Activated T-cell treated with anti-CD3 and anti-CD28 coated beads for 4 hours (primary cell): ENCODE measurements around the gene SLC6A3.
"Not testable (repeated sequence)": the region's sequence is repeated elsewhere in the genome, so short reads cannot be mapped to it uniquely, and the experiment has no call there.

Source experiments
- DNase-seq: peaks from one replicate; pipeline ENCODE4 v3.0.0-alpha.2; 2020

Gene SLC6A3

DNA sequence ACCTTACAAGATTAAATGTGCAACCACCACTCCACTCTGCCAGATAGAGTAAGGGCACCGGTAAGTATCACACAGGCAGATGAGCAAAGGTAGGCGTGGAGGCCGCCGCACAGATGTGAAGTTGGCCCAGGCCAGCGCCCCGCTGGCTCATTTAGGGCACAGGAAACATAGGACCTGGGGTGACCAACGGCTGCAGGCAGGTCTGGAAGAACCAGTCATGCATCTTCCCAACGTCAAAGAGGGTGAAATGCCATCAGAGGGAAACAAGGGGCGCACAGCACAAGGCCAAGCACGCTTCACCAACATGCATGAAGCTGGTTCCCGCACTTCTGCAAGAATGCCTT is 31.7 kb upstream of the SLC6A3 start:
- DNase-seq: no peak

DNA sequence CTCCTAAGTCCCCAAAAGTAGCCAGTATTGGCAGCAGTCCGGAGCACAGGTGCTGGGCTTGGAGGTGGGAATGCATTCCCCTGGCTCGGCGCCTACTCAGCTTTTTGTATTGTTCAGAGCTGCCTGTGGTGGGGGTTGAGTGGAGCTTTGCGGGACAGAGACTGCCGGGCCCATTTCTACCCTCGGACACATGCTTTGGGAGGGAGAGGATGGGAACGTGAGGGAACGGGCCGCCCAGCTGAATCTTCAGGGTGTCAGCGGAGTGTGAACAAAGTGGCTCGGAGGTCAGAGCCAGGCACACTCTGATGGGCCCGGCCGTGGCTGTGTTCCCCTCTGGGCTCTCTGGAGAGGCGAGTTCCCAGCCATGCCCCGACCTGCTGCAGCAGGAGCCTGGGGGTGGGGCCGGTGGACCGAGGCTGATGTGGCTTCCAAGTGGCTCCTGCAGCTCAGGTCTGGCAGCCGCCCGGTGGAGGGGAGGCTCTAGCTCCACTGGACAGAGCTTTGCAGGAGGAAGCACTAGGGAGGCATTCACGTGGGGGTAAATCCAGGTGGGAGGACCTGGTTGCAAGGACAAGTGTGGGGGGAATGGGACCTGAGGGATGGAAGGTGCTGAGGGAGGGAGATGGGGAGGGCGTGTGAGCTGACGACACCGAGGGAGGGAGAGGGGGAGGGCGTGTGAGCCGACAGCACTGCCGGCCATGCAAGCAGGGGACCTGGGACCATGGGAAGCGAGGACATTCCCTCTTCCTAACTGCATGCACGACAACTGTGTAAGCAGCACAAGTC is 31.1 kb upstream of the SLC6A3 start:
- no peak for DNase-seq

DNA sequence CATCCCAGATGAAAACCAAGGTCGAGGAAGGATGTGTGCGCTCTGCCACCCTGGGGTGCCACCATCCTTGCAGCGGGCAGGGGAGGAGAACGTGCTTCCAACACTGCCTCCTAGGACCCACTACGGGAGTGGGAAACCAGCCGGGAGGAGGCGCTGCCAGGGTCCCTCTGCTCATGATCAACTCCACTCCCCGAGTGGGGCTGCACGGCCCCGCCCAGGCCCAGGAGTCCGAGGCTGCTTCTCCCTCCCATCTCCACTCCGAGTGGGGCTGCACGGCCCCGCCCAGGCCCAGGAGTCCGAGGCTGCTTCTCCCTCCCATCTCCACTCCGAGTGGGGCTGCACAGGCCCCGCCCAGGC is 30.3 kb upstream of the SLC6A3 start:
- DNase-seq: not testable (repeated sequence)

DNA sequence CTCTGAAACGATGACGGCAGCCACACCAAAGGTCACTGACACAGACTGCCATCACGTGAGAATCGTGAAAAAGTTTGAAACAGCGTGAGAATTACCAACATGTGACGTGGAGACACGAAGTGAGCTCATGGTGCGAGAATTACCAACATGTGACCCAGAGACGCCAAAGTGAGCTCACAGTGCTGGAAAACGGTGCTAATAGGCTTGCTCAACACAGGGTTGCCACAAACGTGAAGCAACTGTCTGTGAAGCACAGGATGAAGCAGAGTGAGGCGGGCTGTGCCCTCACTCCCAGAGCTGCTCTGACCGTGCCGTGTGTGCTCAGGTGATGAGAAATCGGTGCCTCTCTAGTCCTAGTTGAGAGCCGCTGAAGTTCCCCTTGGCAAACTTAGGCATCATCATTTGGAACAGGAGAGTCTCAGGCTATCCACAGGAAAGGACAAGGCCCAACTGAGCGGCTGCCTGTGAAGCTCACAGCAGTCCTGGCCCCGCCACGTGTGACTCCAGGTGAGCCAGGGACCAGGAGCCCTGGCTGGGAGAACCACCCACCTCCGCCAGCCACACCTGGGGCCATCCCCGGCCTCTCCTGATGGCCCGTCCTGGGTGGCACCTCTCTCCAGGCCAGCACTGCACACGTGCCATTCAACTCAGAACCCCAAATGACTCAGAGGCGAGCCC is 29.8 kb upstream of the SLC6A3 start:
- DNase-seq: no peak

DNA sequence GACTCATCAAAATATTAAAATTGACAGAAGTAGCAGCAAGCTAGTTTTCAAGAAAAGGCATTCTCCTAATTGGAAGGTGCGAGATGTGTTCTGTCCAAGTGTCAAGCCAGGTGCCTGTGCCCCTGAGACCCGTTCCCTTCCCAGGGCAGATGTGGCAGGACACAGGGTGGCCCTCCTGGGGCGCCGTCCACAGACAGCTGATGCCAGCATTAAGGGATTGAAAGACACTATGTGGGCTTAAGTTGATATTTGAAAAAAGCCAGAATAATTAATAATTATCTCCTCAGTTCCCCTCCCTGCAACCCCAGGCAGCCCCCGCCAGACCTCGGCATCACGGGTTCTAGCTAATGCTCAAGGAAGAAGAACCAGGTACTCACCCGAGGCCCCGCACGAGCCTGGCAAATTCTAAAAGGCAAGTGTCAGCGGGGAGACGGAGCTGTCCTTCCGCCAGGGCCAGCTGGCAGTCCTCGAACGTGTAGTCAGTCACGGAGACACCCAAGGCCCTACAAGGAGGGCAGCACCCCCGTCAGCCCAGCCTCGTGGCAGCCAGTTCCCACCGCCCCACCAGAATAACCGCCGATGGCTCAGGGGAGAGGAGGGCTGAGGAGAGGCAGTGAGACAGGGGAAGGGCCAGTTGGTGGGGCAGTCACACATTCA is 29.1 kb upstream of the SLC6A3 start:
- no peak for DNase-seq

DNA sequence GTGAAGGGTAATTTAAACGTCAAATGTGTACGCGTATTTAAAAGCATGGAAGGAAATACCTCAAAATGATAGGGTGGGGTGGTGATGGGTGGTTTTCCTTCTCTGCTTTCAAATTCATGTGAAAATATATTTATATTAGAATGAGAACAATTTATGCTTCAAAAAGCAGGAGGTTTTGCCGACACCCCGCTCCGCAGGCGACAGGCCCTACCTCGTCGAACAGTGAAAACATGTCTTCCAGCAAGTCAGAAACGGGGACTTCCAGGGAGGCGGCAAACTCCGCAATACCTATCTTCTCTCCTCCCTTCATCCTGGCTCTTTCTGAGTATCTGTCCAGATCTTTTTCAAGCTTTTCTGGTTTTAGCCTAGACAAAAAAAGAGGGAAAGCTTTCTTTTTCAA is 28.5 kb upstream of the SLC6A3 start:
- no peak for DNase-seq

DNA sequence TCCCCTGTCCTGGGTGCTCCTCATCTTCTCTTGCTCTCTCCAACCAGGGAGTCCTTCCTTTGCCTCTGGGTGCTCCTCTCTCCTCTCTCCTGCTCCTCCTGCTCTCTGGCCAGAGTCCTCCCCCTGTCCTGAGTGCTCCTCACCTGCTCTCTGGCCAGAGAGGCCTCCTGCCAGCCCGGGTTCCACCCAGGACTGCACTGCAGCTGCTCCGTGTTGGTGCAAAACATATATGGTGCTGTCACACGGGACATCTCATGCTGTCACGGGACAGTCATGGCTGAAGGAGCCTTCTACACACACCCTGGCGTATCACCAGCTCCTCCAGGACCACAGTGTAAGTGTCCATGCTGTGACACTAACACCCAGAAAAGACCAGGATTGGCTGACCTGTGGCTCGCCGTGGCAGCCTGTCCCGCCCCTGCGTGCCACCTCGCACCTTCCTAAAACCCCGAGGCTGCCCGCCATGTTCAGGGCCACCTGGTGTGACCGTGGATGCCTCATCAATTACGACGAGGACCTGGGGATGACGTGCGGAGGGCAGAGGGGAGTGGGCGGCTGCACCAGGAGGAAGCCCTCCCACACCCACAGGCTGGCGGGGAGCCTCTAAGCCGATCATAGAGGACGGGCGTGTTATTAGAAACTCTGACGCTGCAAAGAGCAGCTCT is 27.9 kb upstream of the SLC6A3 start:
- DNase-seq: no peak

DNA sequence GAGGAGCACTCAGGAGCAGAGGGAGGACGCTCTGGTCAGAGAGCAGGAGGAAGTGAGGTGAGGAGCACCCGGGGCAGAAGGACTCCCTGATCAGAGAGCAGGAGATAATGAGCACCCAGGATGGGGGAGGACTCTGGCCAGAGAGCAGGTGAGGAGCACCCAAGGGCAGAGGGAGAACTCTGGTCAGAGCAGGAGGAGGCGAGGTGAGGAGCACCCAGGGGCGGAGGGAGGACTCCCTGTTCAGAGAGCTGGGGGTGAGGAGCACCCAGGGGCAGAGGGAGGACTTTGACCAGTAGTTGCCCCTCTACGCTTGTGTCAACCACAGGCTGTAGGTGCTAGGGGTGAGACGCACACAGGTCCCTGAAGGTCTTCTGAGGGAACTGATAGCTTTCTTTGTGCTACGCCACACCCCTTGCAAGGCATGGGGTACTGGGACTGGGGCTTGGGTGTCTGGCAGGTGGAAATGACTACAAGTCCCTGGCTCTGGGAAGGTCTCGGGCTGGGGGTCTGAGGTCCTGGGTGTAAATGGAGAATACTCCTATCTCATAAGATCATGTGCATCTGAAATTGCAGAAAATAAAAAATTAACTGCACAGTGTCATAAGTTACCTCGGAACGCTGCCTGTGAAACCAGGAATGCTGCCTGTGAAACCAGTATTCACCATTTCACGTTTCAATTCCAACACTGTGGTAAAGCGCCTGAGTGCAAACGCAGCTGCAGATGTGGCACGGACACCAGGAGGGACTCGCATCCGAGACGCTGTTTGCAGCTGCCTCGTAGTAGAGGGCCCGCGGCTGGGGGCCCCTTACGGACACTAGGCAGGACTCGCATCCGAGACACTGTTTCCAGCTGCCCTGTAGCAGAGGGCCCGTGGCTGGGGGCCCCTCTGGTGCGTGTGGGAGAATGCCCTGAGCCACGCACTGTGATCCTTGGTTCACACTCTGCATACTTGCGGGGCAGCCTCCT is 27.0 kb upstream of the SLC6A3 start:
- no peak for DNase-seq

DNA sequence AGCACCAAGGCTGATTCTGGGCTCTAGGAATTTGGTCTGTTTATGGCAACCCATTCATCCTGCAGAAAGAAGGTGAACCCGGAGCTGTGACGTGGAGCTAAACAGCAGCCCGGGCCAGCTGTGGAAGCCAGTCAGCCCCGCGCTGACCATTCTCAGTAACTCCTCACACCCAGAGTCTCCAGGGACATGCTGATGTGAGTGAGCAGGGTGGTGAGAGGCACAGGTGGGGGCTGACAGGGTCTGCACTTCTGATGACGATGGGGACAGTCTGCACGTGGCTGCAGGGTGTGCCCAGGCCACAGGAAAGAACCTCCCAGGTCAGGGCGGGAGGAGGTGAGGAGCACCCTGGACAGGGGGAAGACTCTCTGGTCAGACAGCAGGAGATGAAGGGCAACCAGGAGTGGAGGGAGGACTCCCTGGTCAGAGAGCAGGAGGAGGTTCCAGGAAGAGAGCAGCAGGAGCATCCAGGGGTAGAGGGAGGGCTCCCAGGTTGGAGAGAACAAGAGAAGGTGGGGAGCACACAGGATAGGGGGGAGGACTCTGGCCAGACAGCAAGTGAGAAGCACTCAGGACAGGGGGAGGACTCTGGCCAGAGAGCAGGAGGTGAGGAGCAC is 26.1 kb upstream of the SLC6A3 start:
- no peak for DNase-seq

DNA sequence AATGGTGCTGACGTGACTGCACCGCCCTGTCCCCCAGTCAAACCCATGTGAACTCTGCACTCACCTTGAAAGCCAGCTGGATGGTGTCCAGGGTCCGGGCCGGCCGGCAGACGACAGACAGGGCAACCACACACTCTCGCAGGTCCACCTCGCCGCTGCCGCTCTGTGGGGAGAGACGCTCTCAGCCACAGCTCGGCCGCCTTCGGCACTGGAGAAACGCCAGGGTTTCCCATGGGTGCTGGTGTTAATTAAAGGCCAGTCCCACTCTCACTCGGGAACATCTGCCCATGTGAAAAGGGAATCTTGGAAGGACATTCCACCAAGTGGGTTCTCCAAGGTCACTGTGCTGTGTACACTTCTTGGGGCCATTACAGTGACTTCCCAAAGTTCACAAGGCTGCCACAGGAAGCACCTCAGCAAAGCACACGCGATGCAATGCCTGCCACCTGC is 25.5 kb upstream of the SLC6A3 start:
- no peak for DNase-seq

DNA sequence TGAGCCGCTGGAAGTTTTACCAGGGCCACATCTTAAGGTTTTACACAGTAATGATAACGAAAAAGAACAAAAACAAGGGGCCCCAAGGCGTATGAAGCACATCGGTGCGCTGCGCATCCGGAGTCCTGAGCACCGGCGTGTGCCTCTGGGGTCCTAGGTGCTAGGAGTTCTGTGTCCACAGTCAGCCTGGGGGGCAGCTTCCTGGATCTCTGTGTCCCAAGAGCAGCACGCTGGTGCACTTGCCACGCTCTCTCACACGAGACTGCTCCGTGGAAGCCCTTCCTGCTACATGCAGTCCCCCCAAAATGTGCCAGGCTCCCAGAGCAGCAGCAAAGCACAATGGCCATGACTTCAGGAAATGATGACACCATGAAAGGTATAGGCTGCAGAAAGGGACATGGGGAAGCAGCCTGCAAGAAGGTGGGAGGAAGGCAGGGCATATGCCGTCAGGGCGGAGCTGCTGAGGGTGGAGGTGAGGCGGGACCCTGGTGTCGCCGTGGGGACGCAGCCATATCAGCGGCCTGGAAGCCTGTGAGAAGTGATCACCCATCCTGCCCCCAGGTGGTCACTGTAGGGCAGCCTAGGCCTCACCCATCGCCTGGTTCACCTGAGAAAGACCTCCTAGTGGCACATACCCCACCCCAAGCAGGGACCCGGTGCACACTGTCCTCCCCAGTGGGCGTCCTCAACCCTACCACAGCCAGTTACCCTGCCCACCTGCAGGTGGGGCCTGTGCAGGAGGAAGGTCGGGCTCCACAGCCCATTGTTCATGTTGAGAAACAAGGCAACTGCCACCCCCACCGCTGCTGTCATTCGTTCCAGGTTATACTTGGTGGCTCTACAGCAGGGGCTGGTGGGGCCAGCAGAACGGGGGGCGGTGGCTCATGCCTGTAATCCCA is 23.6 kb upstream of the SLC6A3 start:
- DNase-seq: no peak

DNA sequence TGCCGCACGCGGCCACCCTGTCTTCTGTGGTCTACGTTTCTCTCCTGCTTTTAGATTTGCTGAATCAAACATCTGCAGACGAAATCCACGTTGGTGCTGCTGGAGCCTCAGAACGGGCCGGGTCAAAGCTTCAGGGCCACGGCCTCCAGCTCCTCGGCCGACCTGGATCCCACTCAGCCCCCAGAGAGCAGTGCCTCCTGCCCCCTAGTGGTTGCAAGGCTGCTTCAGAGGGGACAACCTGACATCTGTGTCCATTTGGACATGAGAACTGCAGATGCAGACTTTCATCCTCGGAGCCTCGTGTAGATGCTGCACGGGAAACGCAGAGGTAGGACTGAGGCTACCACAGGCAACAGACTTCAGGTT is 23.0 kb upstream of the SLC6A3 start:
- no peak for DNase-seq

DNA sequence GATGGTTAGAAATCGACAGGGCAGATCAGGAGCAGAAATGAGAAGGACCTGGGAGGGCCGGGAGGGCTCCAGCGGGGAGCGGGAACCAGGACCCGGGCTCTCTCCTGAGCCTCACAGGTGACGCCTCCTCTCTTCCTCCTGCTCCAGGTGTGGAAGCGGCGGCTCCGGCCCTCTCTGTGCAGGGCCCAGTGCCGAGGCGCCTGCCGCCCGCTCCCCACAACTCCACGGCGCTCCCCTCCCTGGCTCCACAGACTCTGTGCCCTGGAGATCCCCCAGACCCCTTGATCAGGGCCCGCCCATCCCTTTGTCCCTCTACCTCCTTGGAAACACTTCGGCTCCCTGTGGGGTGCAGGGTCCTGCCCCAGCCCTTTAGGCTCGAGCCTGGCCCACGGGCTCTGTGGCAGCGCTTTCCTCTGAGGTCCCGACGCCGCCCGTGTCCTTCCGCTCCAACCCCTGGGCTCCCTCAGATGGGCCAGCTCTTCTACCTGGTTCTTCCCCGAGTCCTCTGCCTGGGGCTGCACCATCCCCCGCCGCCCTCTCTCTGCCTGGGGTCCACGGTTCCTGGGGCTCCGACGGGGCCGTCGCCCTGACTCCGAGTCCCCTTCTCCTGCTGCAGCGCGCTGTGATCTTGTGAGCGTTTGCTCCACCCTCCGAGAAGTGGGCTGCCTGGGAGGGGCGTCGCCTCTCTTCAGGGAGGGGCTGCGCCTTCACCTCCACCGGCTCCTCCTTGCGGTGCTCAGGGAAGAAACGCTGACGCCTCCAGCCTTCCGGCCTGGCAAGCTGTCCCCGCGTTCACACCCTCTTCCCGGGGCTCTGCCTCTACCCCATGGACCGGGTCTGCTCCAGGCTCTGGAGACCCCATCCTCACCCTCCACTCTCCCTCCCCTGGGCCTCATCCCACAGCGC is 22.4 kb upstream of the SLC6A3 start:
- no peak for DNase-seq

DNA sequence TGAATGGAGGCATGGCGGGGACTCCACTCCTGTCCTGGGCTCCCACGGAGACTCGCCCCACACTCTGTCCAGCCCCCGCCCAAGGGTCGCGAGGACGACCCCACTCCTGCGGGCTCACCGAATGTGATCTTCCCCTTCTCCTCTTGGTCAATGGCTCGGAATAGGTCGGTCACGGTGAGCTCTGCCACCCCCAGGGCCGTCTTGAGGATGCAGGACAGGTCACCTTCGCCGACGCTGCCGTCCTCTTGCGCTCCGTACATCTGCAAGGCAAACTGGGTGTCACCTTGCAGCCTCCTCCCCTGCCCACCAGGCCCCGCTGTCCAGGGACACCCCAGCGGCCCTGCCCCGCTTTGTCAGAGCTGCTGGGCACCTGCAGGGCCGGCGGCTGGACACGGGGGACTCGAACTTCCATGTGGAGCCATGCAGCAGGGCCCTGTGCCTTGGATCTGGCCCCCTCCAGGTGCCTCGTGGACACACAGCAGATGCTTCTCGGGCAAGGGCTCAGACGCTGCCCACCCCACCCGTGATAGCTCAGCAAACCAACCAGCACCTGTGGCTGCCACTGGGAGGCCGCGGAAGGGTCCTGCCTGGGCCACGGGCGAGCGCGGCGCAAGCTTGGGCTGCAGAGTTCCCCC is 21.5 kb upstream of the SLC6A3 start:
- DNase-seq: no peak

DNA sequence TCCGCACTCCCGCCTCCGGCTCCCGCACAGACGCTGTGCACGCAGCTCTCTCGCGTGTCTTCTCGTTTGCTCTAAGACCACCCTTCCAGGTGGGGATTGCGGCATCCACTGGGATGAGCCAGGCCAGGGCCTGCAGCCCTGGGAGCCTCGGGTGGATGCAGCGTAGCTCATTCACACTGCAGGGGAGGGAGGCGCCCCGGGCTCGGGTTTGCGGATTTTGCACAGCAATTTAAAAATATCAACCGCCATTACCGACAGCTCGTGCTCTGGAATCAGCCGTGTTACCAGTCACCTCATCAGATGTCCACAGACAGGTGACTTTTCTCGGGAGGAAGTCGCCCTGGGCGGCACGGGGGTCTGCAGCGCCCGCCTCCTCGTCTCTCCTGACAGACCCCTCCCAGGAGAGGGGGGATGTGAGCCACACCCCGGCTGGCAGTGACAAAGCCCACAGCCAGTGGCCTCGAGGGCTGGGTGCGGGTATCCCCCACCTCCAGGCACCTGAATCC is 20.8 kb upstream of the SLC6A3 start:
- DNase-seq: no peak

DNA sequence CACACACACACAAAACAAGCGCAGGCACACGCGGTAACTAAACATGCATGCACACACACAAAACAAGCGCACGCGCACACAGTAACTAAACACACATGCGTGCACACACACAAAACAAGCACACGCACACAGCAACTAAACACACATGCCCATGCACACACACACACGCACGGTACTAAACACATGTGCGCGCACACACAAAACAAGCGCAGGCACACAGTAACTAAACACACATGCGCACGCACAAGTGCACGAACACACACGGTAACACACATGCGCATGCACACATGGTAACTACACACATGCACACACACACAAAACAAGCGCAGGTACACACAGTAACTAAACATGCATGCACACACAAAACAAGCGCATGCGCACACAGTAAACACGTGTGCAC is 19.9 kb upstream of the SLC6A3 start:
- no peak for DNase-seq

DNA sequence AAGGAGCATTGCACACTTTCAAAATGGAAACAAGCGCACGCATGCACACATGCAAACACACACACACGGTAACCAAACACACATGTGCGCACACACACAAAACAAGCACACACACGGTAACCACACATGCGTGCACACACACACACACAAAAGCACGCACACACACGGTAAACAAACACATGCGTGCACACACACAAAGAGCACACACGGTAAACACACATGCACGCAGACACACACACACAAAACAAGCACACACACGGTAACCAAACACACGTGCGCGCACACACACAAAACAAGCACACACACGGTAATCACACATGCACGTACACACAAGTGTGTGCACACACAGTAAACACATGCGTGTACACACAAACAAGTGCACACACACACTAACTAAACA is 19.3 kb upstream of the SLC6A3 start:
- no peak for DNase-seq

DNA sequence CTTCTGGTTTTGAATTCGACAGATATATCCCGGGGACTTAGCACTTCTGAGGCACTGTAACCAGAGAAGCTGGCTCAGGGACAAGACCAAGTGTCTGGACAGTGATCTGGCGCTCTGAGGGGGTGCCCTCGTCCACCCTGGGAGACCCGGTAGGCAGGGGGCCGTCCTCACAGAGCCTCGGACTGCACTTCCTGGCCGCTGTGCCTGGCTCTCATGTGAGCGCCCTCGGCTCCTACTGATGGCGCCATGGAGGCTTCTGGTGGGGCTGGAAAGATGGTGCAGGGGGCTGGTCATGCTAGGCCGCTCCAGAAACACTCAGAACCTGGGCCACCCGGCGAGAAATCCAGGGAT is 18.8 kb upstream of the SLC6A3 start:
- DNase-seq: no peak
